Smooth muscle cell (in vitro differentiated cells): ENCODE results near the gene MPPE1. TPM values are rescaled to one million over a fixed set of nuclear protein-coding genes. Genes with fewer than 3 reads are reported as not detected.

Source experiments
- DNase-seq: peaks from one replicate; lab custom pipeline; 2025; ENCODE audit not compliant: unreplicated experiment; lab: John Stamatoyannopoulos, UW
- H2AFZ ChIP-seq: fragments of 200-600 bp; sonication (generic); 2 replicates; pipeline ENCODE4 v1.6.0; 2016; ENCODE audit warnings: antibody characterized with exemption, low read depth, mild to moderate bottlenecking
- H3F3A ChIP-seq: fragments of 200-600 bp; sonication (generic); 2 replicates; pipeline ENCODE4 v1.6.0; 2017; ENCODE audit warnings: antibody characterized with exemption, low read depth
- H3K27ac ChIP-seq: fragments of 200-600 bp; sonication (generic); 2 replicates; pipeline ENCODE4 v1.5.1; 2016; ENCODE audit warnings: low read depth, mild to moderate bottlenecking
- H3K27me3 ChIP-seq: fragments of 200-600 bp; sonication (generic); 2 replicates; pipeline ENCODE4 v1.6.1; 2016; ENCODE audit warnings: low read depth, mild to moderate bottlenecking
- H3K36me3 ChIP-seq: fragments of 200-600 bp; sonication (generic); 2 replicates; pipeline ENCODE4 v1.5.1; 2016; ENCODE audit warnings: low read depth
- H3K4me1 ChIP-seq: fragments of 200-600 bp; sonication (generic); 2 replicates; pipeline ENCODE4 v1.5.1; 2016; ENCODE audit warnings: low read depth
- H3K4me2 ChIP-seq: fragments of 200-600 bp; sonication (generic); 2 replicates; pipeline ENCODE4 v1.6.0; 2016; ENCODE audit warnings: mild to moderate bottlenecking
- H3K4me3 ChIP-seq: fragments of 200-600 bp; sonication (generic); 2 replicates; pipeline ENCODE4 v1.5.1; 2016; ENCODE audit warnings: mild to moderate bottlenecking
- H3K79me2 ChIP-seq: fragments of 200-600 bp; sonication (generic); 2 replicates; pipeline ENCODE4 v1.6.0; 2016; ENCODE audit warnings: low read depth, mild to moderate bottlenecking
- H3K9ac ChIP-seq: fragments of 200-600 bp; sonication (generic); 2 replicates; pipeline ENCODE4 v1.6.0; 2016; ENCODE audit warnings: low read depth
- H3K9me3 ChIP-seq: fragments of 200-600 bp; sonication (generic); replicated peaks from 2 replicates; pipeline ENCODE4 v1.5.1; 2016; ENCODE audit warnings: low read depth
- H4K20me1 ChIP-seq: fragments of 200-600 bp; sonication (generic); 2 replicates; pipeline ENCODE4 v1.6.0; 2016; ENCODE audit warnings: low read depth
- CTCF ChIP-seq: fragments of 200-600 bp; sonication (generic); IDR thresholded peaks from 2 replicates; pipeline ENCODE4 v1.5.1; 2017; ENCODE audit warnings: borderline replicate concordance, mild to moderate bottlenecking, antibody characterized with exemption; ENCODE audit not compliant: insufficient read depth, poor library complexity, severe bottlenecking
- WGBS: methylation state at CpG from one replicate; pipeline ENCODE4 v1.1.7; 2016; ENCODE audit warnings: low lambda C conversion rate; 5-methylcytosine and 5-hydroxymethylcytosine counted together
- polyA plus RNA-seq: library from polyadenylated mRNA; unstranded; fragments of >200 nt; fragmentation: Nextera tagmentation; extraction: Ambion mirVana; gene quantifications from 2 replicates; pipeline ENCODE4 v1.2.1, GENCODE V29; 2016
- total RNA-seq: library from RNA; depleted of rRNA; stranded (reverse); fragments of >200 nt; gene quantifications from 2 replicates; pipeline ENCODE4 v1.2.3, GENCODE V29; 2014

MPPE1 gene
- total and polyA plus RNA-seq, 2 experiments from 2014 or later = 33.6 to 73.1 TPM

- Histone ChIP-seq H4K20me1 (no peaks in the 10 kb centered on the region), H3K79me2 (no peaks in the 10 kb centered on the region), H3K9me3 (no peaks in the 10 kb centered on the region), H3K4me1 (peaks cover 10% of the 10 kb centered on the region), H3K9ac (peak overlapping the region; percentile 69), H3K27me3 (no peaks in the 10 kb centered on the region), H3K36me3 (no peaks in the 10 kb centered on the region), H3F3A (peaks cover 20% of the 10 kb centered on the region), H3K27ac (peak overlapping the region; percentile 85), H3K4me3 (no peak overlapping the region), H2AFZ (no peak overlapping the region), H3K4me2 (no peak overlapping the region)
- no peak for TF ChIP-seq CTCF
- DNase-seq = no peak
- 94% methylated on average over 17 of the region's 17 CpGs for WGBS
These were observed 47.3 kb downstream of the MPPE1 start for GRCh38 chr18:11860594-11861450.

DNA sequence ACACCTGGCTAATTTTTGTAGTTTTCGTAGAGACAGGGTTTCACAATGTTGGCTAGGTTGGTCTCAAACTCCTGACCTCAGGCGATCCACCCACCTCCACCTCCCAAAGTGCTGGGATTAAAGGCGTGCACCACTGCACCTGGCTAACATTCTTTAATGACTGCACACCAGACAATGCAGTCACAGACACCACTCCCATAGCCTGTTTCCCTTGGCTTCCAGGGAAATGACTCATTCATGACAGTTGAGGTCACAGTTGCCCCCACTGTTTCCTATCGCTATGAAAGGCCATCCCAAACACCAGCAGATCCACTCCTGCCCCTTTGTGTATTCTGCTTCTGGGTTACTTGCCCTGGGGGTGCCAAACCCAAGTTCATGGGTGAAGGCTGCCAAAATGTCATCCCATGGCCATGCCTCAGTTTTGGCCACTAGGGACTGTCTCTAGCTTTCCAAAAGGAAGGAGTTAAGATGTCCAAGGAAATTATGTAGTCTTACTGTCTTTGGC, 48.2 kb downstream of the MPPE1 start:
- Histone ChIP-seq H3K4me1 (peaks cover 10% of the 10 kb centered on the region), H3K79me2 (no peaks in the 10 kb centered on the region), H3K27ac (peak overlapping the region; percentile 98), H3K9ac (peak overlapping the region; percentile 69), H2AFZ (no peak overlapping the region), H3K9me3 (no peaks in the 10 kb centered on the region), H3F3A (peaks cover 21% of the 10 kb centered on the region), H3K4me2 (no peak overlapping the region), H3K4me3 (no peak overlapping the region), H4K20me1 (no peaks in the 10 kb centered on the region), H3K27me3 (no peaks in the 10 kb centered on the region), H3K36me3 (no peaks in the 10 kb centered on the region)
- 60% methylated on average over 4 of the region's 4 CpGs for WGBS
- TF ChIP-seq CTCF = peak; percentile 18
- DNase-seq = no peak

- Histone ChIP-seq H3K27me3 (no peaks in the 10 kb centered on the region), H3K4me2 (no peak overlapping the region), H3K9ac (peak overlapping the region; percentile 58), H3K36me3 (no peaks in the 10 kb centered on the region), H2AFZ (no peak overlapping the region), H3K27ac (peak overlapping the region; percentile 98), H3F3A (peaks cover 21% of the 10 kb centered on the region), H3K9me3 (no peaks in the 10 kb centered on the region), H3K4me1 (peaks cover 10% of the 10 kb centered on the region), H3K4me3 (no peak overlapping the region), H3K79me2 (no peaks in the 10 kb centered on the region), H4K20me1 (no peaks in the 10 kb centered on the region)
- TF ChIP-seq CTCF = no peak
- no peak for DNase-seq
- WGBS = 91% methylated on average over 7 of the region's 7 CpGs
These were observed 48.8 kb downstream of the MPPE1 start for GRCh38 chr18:11859282-11859830.
